Adrenal gland (tissue), 5 donors: Measurements from ENCODE around the gene RARB.

Source experiments
- POLR2A ChIP-seq, 2 donors: fragments of 450-650 bp; IDR thresholded peaks; one replicate each; pipeline ENCODE4 v1.6.1; 2017; ENCODE audit warnings: antibody characterized with exemption in 2 of 2, mild to moderate bottlenecking in 2 of 2, moderate library complexity in 1 of 2
- TF ChIP-seq, protein P1 (sequence below), 6 experiments: fragments of 450-650 bp in 4 of 6; fragments of 200-600 bp in 2 of 6; sonication (generic) in 1 of 6; IDR thresholded peaks; 1 replicate in 5 of 6; 2 replicates in 1 of 6; pipeline versions ENCODE4 v1.5.1 to v1.8.0; 2016 to 2021; ENCODE audit warnings: antibody characterized with exemption in 6 of 6, mild to moderate bottlenecking in 2 of 6, moderate library complexity in 1 of 6
- donor health status: DM: no; HTN: no; CAD: no.

GRCh38 chr3:25405335-25405734 lies 22.7 kb upstream of the RARB start:
- TF ChIP-seq, protein P1, sequence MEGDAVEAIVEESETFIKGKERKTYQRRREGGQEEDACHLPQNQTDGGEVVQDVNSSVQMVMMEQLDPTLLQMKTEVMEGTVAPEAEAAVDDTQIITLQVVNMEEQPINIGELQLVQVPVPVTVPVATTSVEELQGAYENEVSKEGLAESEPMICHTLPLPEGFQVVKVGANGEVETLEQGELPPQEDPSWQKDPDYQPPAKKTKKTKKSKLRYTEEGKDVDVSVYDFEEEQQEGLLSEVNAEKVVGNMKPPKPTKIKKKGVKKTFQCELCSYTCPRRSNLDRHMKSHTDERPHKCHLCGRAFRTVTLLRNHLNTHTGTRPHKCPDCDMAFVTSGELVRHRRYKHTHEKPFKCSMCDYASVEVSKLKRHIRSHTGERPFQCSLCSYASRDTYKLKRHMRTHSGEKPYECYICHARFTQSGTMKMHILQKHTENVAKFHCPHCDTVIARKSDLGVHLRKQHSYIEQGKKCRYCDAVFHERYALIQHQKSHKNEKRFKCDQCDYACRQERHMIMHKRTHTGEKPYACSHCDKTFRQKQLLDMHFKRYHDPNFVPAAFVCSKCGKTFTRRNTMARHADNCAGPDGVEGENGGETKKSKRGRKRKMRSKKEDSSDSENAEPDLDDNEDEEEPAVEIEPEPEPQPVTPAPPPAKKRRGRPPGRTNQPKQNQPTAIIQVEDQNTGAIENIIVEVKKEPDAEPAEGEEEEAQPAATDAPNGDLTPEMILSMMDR (IDR thresholded peaks at IDR 0.05) = no peak
- TF ChIP-seq POLR2A (IDR thresholded peaks at IDR 0.05) = no peak
